Mammary epithelial cell (primary cell): ENCODE results near the gene FBXW5.

Experiments used
- EZH2 ChIP-seq: IDR thresholded peaks from 2 replicates; pipeline ENCODE4 v1.6.1; 2012; ENCODE audit warnings: low read length, inconsistent platforms, borderline replicate concordance
- TF ChIP-seq, protein P1 (sequence below), 2 donors: IDR thresholded peaks in 1 of 2; conservative IDR thresholded peaks in 1 of 2; 2 replicates each; pipeline ENCODE4 v1.5.1; 2011 to 2012; ENCODE audit warnings: inconsistent platforms in 2 of 2, low read length in 2 of 2, mild to moderate bottlenecking in 2 of 2, control low read depth in 1 of 2, low read depth in 1 of 2; ENCODE audit not compliant: insufficient read depth in 1 of 2; ENCODE audit errors: extremely low read depth in 1 of 2

DNA sequence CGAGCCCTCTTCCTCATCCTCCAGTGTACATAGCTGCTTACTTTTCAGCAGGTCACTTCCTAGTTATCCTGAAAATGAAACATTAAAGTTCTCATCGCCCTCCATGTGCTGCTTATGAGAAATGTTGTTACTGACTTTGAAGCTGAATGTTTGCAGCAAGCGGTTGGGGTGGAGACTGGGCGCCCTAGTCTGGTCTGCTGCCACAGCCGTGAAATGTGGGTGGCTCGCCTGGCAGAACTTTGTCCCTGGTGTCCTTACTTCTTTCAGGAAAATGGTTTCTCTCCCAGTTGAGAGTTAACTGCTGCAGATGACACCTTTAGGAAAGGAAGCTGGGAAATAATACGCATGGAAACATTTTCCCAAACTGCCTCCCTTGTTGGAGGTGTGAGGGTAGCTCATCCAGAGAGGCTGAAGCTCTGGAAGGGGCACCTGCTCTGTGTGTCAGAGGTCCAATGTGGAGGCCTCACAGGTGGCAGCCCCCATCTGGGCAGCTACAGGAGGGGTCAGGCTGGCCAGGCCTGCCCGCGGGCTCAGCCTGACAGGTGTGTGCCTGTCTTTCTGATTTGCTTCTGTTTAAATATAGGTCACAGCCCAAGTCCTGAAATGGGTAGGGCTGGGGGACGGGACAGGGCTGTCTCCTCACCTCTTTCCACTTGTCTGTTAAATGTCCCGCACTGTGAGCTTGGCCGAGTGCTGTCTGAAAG lies 34.2 kb downstream of the FBXW5 start:
- TF ChIP-seq, protein P1, sequence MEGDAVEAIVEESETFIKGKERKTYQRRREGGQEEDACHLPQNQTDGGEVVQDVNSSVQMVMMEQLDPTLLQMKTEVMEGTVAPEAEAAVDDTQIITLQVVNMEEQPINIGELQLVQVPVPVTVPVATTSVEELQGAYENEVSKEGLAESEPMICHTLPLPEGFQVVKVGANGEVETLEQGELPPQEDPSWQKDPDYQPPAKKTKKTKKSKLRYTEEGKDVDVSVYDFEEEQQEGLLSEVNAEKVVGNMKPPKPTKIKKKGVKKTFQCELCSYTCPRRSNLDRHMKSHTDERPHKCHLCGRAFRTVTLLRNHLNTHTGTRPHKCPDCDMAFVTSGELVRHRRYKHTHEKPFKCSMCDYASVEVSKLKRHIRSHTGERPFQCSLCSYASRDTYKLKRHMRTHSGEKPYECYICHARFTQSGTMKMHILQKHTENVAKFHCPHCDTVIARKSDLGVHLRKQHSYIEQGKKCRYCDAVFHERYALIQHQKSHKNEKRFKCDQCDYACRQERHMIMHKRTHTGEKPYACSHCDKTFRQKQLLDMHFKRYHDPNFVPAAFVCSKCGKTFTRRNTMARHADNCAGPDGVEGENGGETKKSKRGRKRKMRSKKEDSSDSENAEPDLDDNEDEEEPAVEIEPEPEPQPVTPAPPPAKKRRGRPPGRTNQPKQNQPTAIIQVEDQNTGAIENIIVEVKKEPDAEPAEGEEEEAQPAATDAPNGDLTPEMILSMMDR (conservative IDR thresholded peaks at IDR 0.05 in 1 of 2, IDR thresholded peaks at IDR 0.05 in 1 of 2; ENCODE audit: extremely low read depth in 1 of 2, insufficient read depth in 1 of 2, low read depth in 1 of 2, low read length in 2 of 2): no peak
- TF ChIP-seq EZH2: no peak
